Neural cell (in vitro differentiated cells): ENCODE measurements around the gene ARFGEF3. TPM values are rescaled to one million over a fixed set of nuclear protein-coding genes. Genes with fewer than 3 reads are reported as not detected.

Experiments
- H2AFZ ChIP-seq: fragments of 200-600, 300-800 bp; sonication (generic), shearing (Covaris generic); 2 replicates; pipeline ENCODE4 v1.6.0; 2014; ENCODE audit warnings: low read depth, mild to moderate bottlenecking, antibody characterized with exemption, low read length, moderate library complexity
- H3F3A ChIP-seq: fragments of 200-600 bp; shearing (Covaris generic); 2 replicates; pipeline ENCODE4 v1.6.1; 2016; ENCODE audit warnings: mild to moderate bottlenecking, moderate library complexity, mixed read lengths, antibody characterized with exemption, low read length; ENCODE audit not compliant: insufficient read depth, poor library complexity, severe bottlenecking
- H3K27ac ChIP-seq: fragments of 200-600, 300-800 bp; sonication (generic), shearing (Covaris generic); 2 replicates; pipeline ENCODE4 v1.5.1; 2014; ENCODE audit warnings: mild to moderate bottlenecking, low read length, moderate library complexity
- H3K27me3 ChIP-seq: fragments of 300-800, 200-600 bp; sonication (generic), shearing (Covaris generic); 2 replicates; pipeline ENCODE4 v1.6.0; 2014; ENCODE audit warnings: mild to moderate bottlenecking, low read depth, low read length, moderate library complexity; ENCODE audit not compliant: insufficient read depth
- H3K36me3 ChIP-seq: fragments of 300-800, 200-600 bp; sonication (generic), shearing (Covaris generic); 2 replicates; pipeline ENCODE4 v1.5.1; 2014; ENCODE audit warnings: mild to moderate bottlenecking, antibody characterized with exemption, low read length, moderate library complexity; ENCODE audit not compliant: insufficient read depth
- H3K4me2 ChIP-seq: fragments of 300-800, 200-600 bp; sonication (generic), shearing (Covaris generic); 2 replicates; pipeline ENCODE4 v1.6.0; 2014; ENCODE audit warnings: mild to moderate bottlenecking, low read length
- H3K4me3 ChIP-seq: fragments of 300-800, 200-600 bp; sonication (generic), shearing (Covaris generic); 2 replicates; pipeline ENCODE4 v1.5.1; 2014; ENCODE audit warnings: mild to moderate bottlenecking, low read length, moderate library complexity
- H3K79me2 ChIP-seq: fragments of 200-600 bp; shearing (Covaris generic); replicated peaks from 2 replicates; pipeline ENCODE4 v1.6.0; 2014; ENCODE audit warnings: mild to moderate bottlenecking, low read length, moderate library complexity; ENCODE audit not compliant: insufficient read depth
- H3K9ac ChIP-seq: fragments of 300-800, 200-600 bp; sonication (generic), shearing (Covaris generic); 2 replicates; pipeline ENCODE4 v1.6.1; 2016; ENCODE audit warnings: mild to moderate bottlenecking, low read length, mixed read lengths
- H3K9me2 ChIP-seq: fragments of 200-600 bp; shearing (Covaris generic); 2 replicates; pipeline ENCODE4 v1.6.1; 2016; ENCODE audit warnings: mild to moderate bottlenecking, low read length, mixed read lengths; ENCODE audit not compliant: insufficient read depth
- H3K9me3 ChIP-seq: fragments of 200-600, 300-800 bp; sonication (generic), shearing (Covaris generic); 2 replicates; pipeline ENCODE4 v1.6.1; 2016; ENCODE audit warnings: mild to moderate bottlenecking, mixed run types, low read length, moderate library complexity, mixed read lengths
- H4K20me1 ChIP-seq: fragments of 200-600 bp; shearing (Covaris generic); 2 replicates; pipeline ENCODE4 v1.6.1; 2016; ENCODE audit warnings: mild to moderate bottlenecking, mixed run types; ENCODE audit not compliant: insufficient read depth
- EP300 ChIP-seq: fragments of 450-650 bp; conservative IDR thresholded peaks from 2 replicates; pipeline ENCODE4 v1.6.1; 2014; ENCODE audit warnings: antibody characterized with exemption, mild to moderate bottlenecking, moderate library complexity; ENCODE audit not compliant: poor library complexity, severe bottlenecking
- EZH2 ChIP-seq: fragments of 200-600, 300-800 bp; shearing (Covaris generic), sonication (generic); IDR thresholded peaks from 2 replicates; pipeline ENCODE4 v1.6.1; 2014; ENCODE audit warnings: antibody characterized with exemption, low read length, borderline replicate concordance, mild to moderate bottlenecking; ENCODE audit not compliant: insufficient read depth, poor library complexity, severe bottlenecking
- MXI1 ChIP-seq: fragments of 450-650 bp; conservative IDR thresholded peaks from 2 replicates; pipeline ENCODE4 v1.6.1; 2014; ENCODE audit warnings: antibody characterized with exemption, mild to moderate bottlenecking; ENCODE audit not compliant: poor library complexity, severe bottlenecking
- POLR2AphosphoS5 ChIP-seq: IDR thresholded peaks from 2 replicates; pipeline ENCODE4 v1.6.1; 2012
- RAD21 ChIP-seq: fragments of 450-650 bp; conservative IDR thresholded peaks from 2 replicates; pipeline ENCODE4 v1.6.1; 2014; ENCODE audit warnings: antibody characterized with exemption, mild to moderate bottlenecking, moderate library complexity
- REST ChIP-seq: IDR thresholded peaks from 2 replicates; pipeline ENCODE4 v1.6.1; 2012; ENCODE audit warnings: borderline replicate concordance
- SMC3 ChIP-seq: fragments of 450-650 bp; conservative IDR thresholded peaks from 2 replicates; pipeline ENCODE4 v1.6.1; 2014; ENCODE audit warnings: antibody characterized with exemption, mild to moderate bottlenecking, moderate library complexity; ENCODE audit not compliant: poor library complexity
- TAF1 ChIP-seq: IDR thresholded peaks from 2 replicates; pipeline ENCODE4 v1.6.1; 2012; ENCODE audit warnings: low read depth
- polyA plus RNA-seq: library from polyadenylated mRNA; depleted of rRNA; stranded (reverse); fragments of >200 nt; gene quantifications from 2 replicates; pipeline ENCODE4 v1.2.3, GENCODE V29; 2014
- TF ChIP-seq, protein P1 (sequence below): fragments of 450-650 bp; IDR thresholded peaks from 2 replicates; pipeline ENCODE4 v1.5.1; 2014; ENCODE audit warnings: antibody characterized with exemption, mild to moderate bottlenecking, moderate library complexity; ENCODE audit not compliant: poor library complexity, severe bottlenecking

The ARFGEF3 gene
- polyA plus RNA-seq, 1 donor from 2014 or later: 4.6 TPM

DNA sequence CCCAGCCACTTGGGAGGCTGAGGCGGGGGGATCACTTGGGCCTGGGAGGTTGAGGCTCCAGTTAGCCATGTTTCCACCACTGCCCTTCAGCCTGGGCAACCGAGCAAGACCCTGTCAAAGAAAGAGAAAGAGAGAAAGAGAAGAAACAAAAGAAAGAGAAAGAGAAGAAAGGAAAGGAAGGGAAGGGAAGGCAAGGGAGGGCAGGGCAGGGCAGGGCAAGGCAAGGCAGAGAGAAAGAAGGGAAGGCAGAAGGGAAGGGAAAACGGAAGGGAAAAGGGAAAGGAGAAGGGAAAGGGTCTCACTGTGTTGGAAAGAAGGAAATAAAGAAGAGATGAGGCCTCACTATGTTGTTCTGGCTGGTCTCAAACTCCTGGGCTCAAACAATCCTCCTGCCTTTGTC, 104.4 kb downstream of the ARFGEF3 start:
- Histone ChIP-seq H3K4me2 (no peak overlapping the region), H3K79me2 (no peaks in the 10 kb centered on the region), H3K4me3 (no peak overlapping the region), H3K9me3 (no peaks in the 10 kb centered on the region), H2AFZ (no peak overlapping the region), H3F3A (no peaks in the 10 kb centered on the region), H3K27ac (no peak overlapping the region), H3K9ac (no peak overlapping the region), H3K27me3 (no peaks in the 10 kb centered on the region), H4K20me1 (no peaks in the 10 kb centered on the region), H3K9me2 (no peaks in the 10 kb centered on the region), H3K36me3 (no peaks in the 10 kb centered on the region)
- TF ChIP-seq TAF1: no peak
- TF ChIP-seq EZH2: no peak
- TF ChIP-seq EP300: no peak
- TF ChIP-seq, protein P1, sequence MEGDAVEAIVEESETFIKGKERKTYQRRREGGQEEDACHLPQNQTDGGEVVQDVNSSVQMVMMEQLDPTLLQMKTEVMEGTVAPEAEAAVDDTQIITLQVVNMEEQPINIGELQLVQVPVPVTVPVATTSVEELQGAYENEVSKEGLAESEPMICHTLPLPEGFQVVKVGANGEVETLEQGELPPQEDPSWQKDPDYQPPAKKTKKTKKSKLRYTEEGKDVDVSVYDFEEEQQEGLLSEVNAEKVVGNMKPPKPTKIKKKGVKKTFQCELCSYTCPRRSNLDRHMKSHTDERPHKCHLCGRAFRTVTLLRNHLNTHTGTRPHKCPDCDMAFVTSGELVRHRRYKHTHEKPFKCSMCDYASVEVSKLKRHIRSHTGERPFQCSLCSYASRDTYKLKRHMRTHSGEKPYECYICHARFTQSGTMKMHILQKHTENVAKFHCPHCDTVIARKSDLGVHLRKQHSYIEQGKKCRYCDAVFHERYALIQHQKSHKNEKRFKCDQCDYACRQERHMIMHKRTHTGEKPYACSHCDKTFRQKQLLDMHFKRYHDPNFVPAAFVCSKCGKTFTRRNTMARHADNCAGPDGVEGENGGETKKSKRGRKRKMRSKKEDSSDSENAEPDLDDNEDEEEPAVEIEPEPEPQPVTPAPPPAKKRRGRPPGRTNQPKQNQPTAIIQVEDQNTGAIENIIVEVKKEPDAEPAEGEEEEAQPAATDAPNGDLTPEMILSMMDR: no peak

GRCh38 chr6:138267971-138268895, 106.5 kb downstream of the ARFGEF3 start:
- Histone ChIP-seq H3K9ac (no peak overlapping the region), H3F3A (no peaks in the 10 kb centered on the region), H3K27ac (no peak overlapping the region), H3K27me3 (no peaks in the 10 kb centered on the region), H3K9me3 (no peaks in the 10 kb centered on the region), H3K9me2 (no peaks in the 10 kb centered on the region), H3K4me3 (no peak overlapping the region), H3K4me2 (no peak overlapping the region), H3K36me3 (no peaks in the 10 kb centered on the region), H4K20me1 (no peaks in the 10 kb centered on the region), H3K79me2 (no peaks in the 10 kb centered on the region), H2AFZ (no peak overlapping the region)
- TF ChIP-seq MXI1 (no peak), POLR2AphosphoS5 (no peak), EZH2 (no peak), TAF1 (no peak), REST (no peak), RAD21 (no peak), SMC3 (no peak), EP300 (no peak)
- TF ChIP-seq, protein P1: no peak
